ENCODE data around the gene GNAL. TPM values are rescaled to one million over a fixed set of nuclear protein-coding genes. Genes with fewer than 3 reads are reported as not detected.

Gene GNAL
- total RNA-seq, 1 donor from 2014 or later: 5.0 TPM

DNA sequence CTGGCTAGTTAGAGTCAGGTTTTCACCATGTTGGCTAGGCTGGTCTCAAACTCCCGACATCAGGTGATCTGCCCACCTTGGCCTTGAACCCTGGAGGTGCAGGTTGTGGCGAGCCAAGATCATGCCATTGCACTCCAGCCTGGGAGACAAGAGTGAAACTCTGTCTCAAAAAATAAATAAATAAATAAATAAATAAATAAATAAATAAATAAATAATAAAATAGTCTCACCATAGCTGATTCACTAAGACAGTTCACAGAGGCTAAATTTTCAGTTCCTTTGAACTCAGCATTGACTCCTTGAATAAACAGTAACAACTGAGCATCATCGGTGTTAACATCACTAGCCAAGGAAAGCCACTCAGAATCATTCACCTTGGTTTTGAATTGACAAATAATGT is 32.7 kb downstream of the GNAL start:
- TF ChIP-seq, protein P1, sequence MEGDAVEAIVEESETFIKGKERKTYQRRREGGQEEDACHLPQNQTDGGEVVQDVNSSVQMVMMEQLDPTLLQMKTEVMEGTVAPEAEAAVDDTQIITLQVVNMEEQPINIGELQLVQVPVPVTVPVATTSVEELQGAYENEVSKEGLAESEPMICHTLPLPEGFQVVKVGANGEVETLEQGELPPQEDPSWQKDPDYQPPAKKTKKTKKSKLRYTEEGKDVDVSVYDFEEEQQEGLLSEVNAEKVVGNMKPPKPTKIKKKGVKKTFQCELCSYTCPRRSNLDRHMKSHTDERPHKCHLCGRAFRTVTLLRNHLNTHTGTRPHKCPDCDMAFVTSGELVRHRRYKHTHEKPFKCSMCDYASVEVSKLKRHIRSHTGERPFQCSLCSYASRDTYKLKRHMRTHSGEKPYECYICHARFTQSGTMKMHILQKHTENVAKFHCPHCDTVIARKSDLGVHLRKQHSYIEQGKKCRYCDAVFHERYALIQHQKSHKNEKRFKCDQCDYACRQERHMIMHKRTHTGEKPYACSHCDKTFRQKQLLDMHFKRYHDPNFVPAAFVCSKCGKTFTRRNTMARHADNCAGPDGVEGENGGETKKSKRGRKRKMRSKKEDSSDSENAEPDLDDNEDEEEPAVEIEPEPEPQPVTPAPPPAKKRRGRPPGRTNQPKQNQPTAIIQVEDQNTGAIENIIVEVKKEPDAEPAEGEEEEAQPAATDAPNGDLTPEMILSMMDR (conservative IDR thresholded peaks at IDR 0.05; ENCODE audit: low read depth, low read length): no peak
- no peak for DNase-seq (ENCODE audit: low read depth)
- H3K4me3 ChIP-seq (ENCODE audit: low read depth, low read length): no peak overlapping the region

DNA sequence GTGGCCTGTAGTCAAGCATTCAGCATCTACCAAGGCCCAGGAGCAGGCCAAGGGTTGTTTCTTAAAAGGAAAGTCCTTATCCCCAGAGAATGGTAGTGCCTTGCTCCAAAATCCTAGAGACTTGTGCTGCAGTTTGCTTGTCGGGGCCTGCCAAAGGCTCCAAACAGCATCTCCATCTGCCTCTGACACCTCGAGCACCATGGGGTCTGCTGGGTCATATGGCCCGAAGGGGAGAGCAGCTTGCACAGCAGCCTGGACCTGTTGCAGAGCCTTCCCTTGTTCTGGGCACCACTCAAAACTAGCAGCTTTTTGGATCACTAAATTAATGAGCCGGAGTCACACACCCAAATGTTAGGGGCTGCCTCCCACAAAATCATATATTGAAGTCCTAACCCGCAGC is 35.7 kb downstream of the GNAL start:
- TF ChIP-seq, protein P1 (conservative IDR thresholded peaks at IDR 0.05; ENCODE audit: low read depth, low read length): no peak
- DNase-seq (ENCODE audit: low read depth): no peak
- no peak overlapping the region for H3K4me3 ChIP-seq (ENCODE audit: low read depth, low read length)

DNA sequence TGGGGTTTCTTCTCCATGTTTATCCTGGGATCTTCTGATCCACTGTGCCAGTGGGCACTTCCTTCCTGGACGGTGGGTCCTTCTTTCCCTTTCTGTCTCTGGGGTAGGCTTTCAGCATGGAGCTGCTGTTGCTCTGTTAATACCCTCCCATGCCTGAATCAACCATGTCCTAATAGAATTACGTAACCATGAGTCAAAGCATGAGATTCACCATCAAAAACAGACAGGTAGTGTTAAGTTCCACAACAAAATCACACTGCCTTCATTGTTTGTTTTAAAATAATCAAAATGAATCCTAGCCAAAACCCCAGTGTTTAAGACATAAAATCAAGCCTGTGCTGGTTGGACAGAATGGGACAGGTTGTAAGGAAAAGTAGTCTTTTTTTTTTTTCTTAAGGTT is 37.5 kb downstream of the GNAL start:
- no peak overlapping the region for H3K4me3 ChIP-seq (ENCODE audit: low read depth, low read length)
- DNase-seq (ENCODE audit: low read depth): no peak
- TF ChIP-seq, protein P1 (conservative IDR thresholded peaks at IDR 0.05; ENCODE audit: low read depth, low read length): no peak

DNA sequence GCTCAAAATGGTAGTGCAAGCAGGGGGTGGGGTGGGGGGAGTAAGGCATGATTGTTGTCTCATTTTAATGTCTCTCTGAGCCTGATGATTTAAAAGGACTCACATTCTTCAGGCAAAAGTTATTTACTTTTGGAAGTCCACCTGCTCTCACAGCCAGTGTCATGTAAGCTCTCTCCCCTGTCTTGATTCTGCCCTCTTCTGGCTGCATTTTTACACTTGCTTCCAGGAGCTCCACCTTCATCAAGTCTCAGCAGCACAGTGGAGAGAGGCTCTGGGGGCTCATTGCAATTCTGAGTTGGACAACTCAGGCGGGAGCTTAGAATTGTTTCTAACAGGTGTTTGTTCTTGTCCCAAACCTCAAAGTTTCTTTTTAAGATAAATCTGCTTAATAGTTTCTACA is 39.2 kb downstream of the GNAL start:
- DNase-seq (ENCODE audit: low read depth): no peak
- TF ChIP-seq, protein P1 (conservative IDR thresholded peaks at IDR 0.05; ENCODE audit: low read depth, low read length): peak; percentile 53

DNA sequence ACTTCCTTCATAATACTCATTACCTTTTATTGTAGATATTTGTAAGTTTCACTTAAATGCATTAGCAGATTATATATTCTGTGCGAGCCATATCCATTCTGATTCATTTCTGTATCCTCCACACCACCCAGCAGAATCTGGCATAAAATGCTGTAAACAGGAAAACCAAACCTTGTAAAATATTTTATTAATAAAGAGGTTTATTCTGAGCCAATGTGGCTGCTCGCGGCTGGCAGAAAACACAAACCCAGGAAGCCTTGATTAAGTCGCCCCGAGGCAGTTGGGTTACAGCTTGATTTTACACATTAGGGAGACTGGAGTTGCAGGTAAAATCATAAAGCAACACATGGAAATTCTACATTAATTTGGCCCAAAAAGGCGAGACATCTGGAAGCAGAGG is 40.5 kb downstream of the GNAL start:
- no peak for DNase-seq (ENCODE audit: low read depth)
- TF ChIP-seq, protein P1 (conservative IDR thresholded peaks at IDR 0.05; ENCODE audit: low read depth, low read length): no peak
- no peak overlapping the region for H3K4me3 ChIP-seq (ENCODE audit: low read depth, low read length)

More for the DNA sequence above, 39.2 kb downstream of the GNAL start:
- H3K4me3 ChIP-seq (ENCODE audit: low read depth, low read length): no peak overlapping the region

DNA sequence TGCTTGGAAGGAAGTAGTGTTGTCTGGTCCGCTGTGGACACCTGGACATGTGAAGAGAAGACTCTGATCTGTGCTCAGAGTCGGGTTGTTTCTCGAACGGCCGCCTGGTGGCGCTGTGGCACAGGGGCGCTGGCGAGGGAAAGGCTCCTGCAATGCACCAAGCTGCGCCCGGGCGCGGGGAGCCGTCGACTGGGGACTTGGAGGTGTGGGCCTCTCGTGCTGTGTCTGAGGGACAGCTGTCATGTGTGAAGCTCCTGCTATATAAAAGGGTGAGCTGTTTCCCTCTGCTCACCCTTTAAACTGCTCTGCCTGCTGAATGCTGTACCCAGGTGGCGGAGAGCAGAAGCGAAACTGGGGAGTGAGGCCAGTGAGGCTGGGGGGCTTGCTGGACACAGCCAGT is 44.0 kb downstream of the GNAL start:
- no peak for DNase-seq (ENCODE audit: low read depth)
- H3K4me3 ChIP-seq (ENCODE audit: low read depth, low read length): peak overlapping the region; percentile 23
- TF ChIP-seq, protein P1 (conservative IDR thresholded peaks at IDR 0.05; ENCODE audit: low read depth, low read length): peak; percentile 98

DNA sequence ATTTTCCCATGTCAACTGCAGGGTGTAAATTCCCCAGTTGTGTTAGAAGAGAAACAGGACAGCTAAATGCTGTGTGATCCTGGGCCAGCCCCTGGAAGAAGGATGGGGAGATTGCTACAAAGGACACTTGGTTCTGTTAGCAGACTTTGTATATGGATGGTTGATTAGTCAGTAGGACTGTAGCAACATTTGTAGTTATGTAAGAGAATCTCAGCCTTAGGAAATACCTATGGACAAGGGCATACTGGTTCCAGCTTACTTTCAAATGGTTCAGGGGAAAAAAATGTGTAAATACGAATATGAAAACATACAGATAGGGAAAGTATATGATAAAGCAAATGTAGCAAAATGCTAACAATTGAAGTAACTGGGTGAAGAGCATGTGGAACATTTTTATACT is 47.6 kb downstream of the GNAL start:
- H3K4me3 ChIP-seq (ENCODE audit: low read depth, low read length): no peak overlapping the region
- TF ChIP-seq, protein P1 (conservative IDR thresholded peaks at IDR 0.05; ENCODE audit: low read depth, low read length): no peak
- no peak for DNase-seq (ENCODE audit: low read depth)

Measured in epithelial cell of proximal tubule (primary cell).